Ishikawa (cell line): Measurements from ENCODE around the gene TBC1D1.

ENCODE experiments used
- CEBPB ChIP-seq: IDR thresholded peaks from 2 replicates; pipeline ENCODE4 v1.6.1; 2012
- CREB1 ChIP-seq: IDR thresholded peaks from 2 replicates; pipeline ENCODE4 v1.6.1; 2012; ENCODE audit warnings: low read depth
- EGR1 ChIP-seq: IDR thresholded peaks from 2 replicates; pipeline ENCODE4 v1.6.1; 2012
- EP300 ChIP-seq: IDR thresholded peaks from 2 replicates; pipeline ENCODE4 v1.6.1; 2012; ENCODE audit warnings: borderline replicate concordance
- FOXM1 ChIP-seq: IDR thresholded peaks from 2 replicates; pipeline ENCODE4 v1.6.1; 2012; ENCODE audit warnings: low read depth, borderline replicate concordance
- MAX ChIP-seq: IDR thresholded peaks from 2 replicates; pipeline ENCODE4 v1.6.1; 2012
- NFIC ChIP-seq: IDR thresholded peaks from 2 replicates; pipeline ENCODE4 v1.6.1; 2012
- RAD21 ChIP-seq: IDR thresholded peaks from 2 replicates; pipeline ENCODE4 v1.6.1; 2012; ENCODE audit warnings: low read depth
- REST ChIP-seq: IDR thresholded peaks from 2 replicates; pipeline ENCODE4 v1.6.1; 2012; ENCODE audit warnings: low read depth, mild to moderate bottlenecking
- TAF1 ChIP-seq: IDR thresholded peaks from 2 replicates; pipeline ENCODE4 v1.6.1; 2012; ENCODE audit warnings: low read depth, mild to moderate bottlenecking
- TCF12 ChIP-seq: IDR thresholded peaks from 2 replicates; pipeline ENCODE4 v1.6.1; 2012; ENCODE audit warnings: low read depth
- TEAD4 ChIP-seq: IDR thresholded peaks from 2 replicates; pipeline ENCODE4 v1.6.1; 2012
- YY1 ChIP-seq: IDR thresholded peaks from 2 replicates; pipeline ENCODE4 v1.6.1; 2012; ENCODE audit warnings: low read depth
- ZBTB7A ChIP-seq: IDR thresholded peaks from 2 replicates; pipeline ENCODE4 v1.6.1; 2012; ENCODE audit warnings: low read depth
- TF ChIP-seq, protein P1 (sequence below): IDR thresholded peaks from 2 replicates; pipeline ENCODE4 v1.6.1; 2012

TBC1D1 gene

GRCh38 chr4:38106311-38106710, 215.4 kb downstream of the TBC1D1 start:
- TF ChIP-seq EGR1 (no peak), MAX (no peak), NFIC (no peak), YY1 (no peak), RAD21 (no peak), TAF1 (no peak), FOXM1 (no peak), EP300 (no peak)
- TF ChIP-seq, protein P1, sequence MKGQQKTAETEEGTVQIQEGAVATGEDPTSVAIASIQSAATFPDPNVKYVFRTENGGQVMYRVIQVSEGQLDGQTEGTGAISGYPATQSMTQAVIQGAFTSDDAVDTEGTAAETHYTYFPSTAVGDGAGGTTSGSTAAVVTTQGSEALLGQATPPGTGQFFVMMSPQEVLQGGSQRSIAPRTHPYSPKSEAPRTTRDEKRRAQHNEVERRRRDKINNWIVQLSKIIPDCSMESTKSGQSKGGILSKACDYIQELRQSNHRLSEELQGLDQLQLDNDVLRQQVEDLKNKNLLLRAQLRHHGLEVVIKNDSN: no peak

- TF ChIP-seq MAX: no peak
These were observed 216.1 kb downstream of the TBC1D1 start for GRCh38 chr4:38106886-38107514.

GRCh38 chr4:38107818-38108217, 216.9 kb downstream of the TBC1D1 start:
- TF ChIP-seq NFIC (no peak), FOXM1 (no peak), ZBTB7A (no peak), TCF12 (no peak), REST (no peak), EP300 (no peak), CREB1 (no peak), TEAD4 (no peak), RAD21 (no peak), TAF1 (no peak), EGR1 (no peak), YY1 (no peak), CEBPB (no peak), MAX (no peak)
- TF ChIP-seq, protein P1: no peak

DNA sequence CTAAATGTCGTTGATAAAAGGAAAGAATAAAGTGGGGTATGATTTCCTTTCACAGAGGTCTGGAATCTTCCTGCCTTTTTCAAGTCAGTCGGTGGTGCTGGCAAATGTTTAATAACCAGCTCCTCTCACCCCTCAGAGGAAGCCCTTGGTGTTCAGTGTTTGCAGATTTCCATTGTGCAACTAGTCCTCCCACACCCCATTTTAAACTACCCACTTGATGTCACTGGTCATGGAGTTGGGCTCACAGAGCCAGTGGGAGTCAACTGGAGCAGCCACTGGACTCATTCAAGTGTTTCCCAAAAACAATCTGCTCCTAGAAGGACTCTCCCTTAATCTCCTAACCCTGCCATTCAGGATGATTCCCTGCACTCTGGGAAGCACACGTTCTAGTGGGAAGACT, 218.5 kb downstream of the TBC1D1 start:
- TF ChIP-seq, protein P1: no peak
- TF ChIP-seq TEAD4 (no peak), FOXM1 (no peak), CREB1 (no peak), EGR1 (no peak), ZBTB7A (no peak), RAD21 (no peak), TCF12 (no peak), NFIC (no peak), MAX (no peak), EP300 (no peak), TAF1 (no peak), CEBPB (no peak), REST (no peak), YY1 (no peak)

DNA sequence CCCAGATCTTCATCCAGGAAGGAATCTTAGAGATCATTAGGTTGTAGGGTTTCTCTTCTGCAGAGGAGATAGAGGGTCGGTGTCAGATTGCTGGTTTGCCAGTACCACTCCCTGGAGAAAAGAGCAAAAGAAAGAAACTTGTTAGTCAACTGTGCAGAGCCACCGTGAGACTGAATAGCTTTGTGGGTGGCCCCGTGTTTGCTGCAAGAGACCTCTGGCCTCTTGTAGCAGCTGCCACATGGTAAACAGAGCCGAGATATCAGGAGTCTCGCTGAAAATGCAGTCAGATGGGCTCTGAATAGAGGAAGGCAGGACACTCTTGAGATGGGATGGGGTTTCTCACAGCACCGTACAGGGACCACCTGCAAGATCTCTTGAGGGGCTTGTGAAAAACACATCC, 219.0 kb downstream of the TBC1D1 start:
- no peak for TF ChIP-seq CREB1
- no peak for TF ChIP-seq TCF12
- TF ChIP-seq MAX: no peak
- TF ChIP-seq CEBPB: no peak
- TF ChIP-seq REST: no peak
- no peak for TF ChIP-seq FOXM1
- no peak for TF ChIP-seq TEAD4
- no peak for TF ChIP-seq TAF1
- no peak for TF ChIP-seq RAD21
- no peak for TF ChIP-seq NFIC
- no peak for TF ChIP-seq EP300
- TF ChIP-seq, protein P1: no peak
